AG08396 (cell line): ENCODE data around the gene MIER1.
"Not testable (repeated sequence)": the region's sequence is repeated elsewhere in the genome, so short reads cannot be mapped to it uniquely, and the experiment has no call there.

Source experiments
- DNase-seq: peaks from one replicate; pipeline ENCODE4 v3.0.0; 2012; ENCODE audit warnings: low spot score, mixed read lengths

The MIER1 gene

DNA sequence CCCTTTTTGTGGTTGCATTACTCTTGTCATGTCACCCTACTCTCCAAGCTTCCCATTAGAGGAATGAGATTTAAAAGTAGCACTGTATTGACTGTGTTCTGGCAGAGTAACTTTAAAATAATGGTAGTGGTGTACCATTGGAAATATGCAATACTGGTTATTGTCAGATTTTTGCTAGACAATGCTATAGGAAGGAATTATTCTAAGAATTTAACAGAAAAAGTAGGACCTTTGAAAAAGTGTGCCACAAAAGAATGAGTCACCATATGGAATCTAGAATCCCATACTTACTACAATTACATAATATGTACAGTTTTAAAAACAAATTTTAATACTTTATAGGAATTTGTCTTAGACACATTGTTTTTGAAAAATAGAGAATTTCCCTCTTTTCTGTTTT is 13.8 kb downstream of the MIER1 start:
- no peak for DNase-seq

DNA sequence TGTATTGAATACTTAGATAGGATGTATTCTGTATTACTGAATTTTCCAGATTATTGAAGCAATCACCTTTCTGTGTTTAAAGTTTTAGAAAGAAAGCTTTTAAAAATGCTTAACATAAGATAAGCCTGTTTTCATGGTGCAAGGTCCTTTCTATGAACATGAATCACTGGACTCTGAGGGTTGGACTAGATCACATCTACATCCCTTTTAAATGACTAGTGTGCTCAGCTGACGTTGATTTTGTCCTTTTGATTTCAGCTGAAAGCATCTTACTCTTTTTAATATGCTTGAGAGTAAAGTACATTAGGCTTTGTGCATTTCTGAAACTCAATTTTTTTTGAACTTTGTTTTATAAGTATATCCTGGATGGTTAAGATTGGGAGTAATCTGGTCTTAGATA is 16.2 kb downstream of the MIER1 start:
- no peak for DNase-seq

DNA sequence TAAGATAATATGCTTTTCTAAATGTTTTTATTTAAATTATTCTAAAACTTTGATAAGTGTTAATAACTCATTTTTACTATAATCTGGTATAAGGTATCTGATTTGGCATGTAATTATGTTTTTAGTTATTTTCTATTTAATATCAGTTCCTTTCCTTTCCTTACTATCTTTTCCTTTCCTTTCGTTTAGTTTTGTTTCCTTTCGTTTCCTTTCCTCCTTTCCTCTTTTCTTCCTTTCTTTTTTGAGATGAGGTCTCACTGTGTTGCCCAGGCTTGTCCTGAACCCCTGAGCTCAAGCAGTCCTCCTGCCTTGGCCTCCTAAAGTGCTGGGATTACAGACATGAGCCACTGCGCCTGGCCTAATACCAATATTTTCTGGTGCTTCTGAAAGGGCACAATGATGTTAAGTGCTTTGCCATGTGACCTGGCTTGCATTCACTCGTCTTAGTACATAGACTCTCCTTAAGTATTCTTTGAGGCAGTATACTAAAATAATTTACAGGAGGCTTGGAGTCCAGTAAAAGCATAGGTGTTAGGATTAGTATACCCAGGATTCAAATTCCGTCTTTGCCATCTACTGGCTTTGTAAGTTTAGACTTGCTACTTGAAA is 18.7 kb downstream of the MIER1 start:
- DNase-seq = no peak

DNA sequence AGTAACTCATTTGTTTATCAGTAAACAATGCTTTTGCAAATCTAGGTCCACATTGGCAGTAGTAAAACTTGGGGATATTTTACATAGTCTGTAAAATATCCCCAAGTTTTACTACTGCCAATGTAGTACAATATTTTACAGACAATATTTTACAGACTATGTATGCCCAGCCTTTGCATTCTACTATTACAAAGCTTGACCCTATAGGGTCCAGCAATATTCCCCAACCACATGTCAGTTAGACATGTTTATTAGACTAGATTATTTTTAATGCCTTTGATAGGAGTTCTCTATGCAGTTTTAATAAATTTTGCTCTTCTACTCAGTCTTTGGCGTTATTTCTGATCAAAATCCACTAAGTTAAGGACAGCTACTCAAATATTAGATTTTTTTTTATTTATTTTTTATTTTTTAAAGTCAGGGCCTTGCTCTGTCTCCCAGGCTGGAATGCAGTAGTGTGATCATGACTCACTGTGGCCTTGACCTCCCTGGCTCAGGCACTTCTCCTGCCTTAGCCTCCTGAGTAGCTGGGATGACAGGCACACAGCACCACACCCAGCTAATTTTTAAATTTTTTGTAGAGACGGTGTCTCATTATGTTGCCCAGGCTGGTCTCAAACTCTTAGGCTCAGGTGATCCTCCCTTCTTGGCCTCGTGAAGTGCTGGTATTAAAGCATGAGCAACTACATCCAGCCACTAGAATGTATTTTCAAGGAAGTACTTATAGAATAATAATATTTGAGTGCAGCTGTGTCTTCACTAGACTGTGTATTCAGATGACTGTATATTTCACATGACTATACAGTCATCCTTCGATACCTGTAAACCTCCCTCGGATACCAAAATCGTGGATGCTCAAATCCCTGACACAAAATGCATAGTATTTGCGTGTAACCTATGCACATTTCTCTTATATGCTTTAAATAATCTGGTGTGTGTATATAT is 19.8 kb downstream of the MIER1 start:
- no peak for DNase-seq

DNA sequence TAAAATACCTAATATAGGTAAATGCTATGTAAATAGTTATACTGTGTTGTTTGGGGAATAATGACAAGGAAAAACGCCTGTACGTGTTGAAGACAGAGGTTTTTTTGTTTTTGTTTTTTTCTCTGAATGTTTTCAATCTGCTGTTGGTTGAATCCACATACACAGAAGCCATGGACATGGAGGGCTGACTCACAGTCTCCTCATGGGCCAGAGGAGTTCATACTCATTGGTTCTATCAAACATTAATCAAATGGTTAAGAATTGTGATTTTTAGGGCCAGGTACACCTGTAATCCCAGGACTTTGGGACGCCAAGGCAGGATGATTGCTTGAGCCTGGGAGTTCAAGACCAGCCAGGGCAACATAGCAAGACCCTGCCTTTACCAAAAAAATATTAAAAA is 20.5 kb downstream of the MIER1 start:
- DNase-seq = no peak

DNA sequence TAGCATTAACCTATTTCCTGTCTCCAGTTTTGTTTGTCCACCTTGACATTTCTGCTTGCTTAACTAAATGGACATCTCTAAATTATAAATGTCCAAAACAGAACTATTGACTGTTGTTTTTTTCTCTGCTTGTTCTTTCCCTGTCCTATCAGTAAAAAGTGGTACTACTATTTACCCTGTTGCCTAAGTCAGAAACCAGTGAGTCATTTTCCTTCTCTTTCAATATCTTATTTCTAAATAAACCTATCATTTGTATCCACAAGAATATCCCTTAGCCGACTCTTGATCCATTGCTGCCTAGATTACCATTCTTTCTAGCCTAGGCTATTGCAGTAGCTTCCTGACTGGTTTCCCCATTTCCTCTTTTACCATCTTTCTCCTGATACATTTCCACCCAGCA is 22.5 kb downstream of the MIER1 start:
- no peak for DNase-seq

DNA sequence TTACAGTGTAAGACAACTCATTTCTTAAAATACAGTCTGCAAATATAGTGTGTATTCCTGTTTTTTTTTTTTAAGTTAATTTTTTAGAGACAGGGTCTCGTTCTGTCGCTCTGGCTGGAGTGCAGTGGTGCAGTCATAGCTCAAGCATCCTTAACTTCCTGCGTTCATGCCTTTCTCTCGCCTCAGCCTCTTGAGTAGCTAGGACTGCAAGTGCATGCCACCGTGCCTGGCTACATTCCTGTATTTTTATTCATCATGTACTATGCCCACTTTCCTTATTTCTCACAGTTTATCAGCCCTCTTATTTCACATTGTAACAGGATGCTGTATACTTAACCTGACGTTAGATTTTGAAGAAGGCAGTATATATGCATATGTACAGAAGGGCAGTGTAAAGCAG is 26.7 kb downstream of the MIER1 start:
- DNase-seq = no peak

DNA sequence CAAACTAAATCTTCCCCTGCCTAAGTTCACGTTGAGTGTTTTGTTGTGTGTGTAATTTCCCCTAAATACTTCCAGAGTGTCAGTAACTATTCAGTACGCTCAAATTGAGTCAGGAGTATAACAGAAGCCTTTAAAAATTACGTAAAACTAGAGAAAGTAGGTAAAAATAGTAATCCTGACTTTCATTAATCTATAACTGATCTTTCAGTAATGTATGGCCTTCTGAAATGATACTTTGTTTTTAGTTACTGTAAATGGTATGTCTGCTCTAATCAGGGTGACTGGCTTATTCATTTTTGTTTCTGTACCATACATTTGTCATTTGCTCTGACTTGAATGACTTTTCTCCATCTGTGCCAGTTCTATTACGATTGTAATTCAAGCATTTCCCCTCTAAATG is 29.4 kb downstream of the MIER1 start:
- no peak for DNase-seq

DNA sequence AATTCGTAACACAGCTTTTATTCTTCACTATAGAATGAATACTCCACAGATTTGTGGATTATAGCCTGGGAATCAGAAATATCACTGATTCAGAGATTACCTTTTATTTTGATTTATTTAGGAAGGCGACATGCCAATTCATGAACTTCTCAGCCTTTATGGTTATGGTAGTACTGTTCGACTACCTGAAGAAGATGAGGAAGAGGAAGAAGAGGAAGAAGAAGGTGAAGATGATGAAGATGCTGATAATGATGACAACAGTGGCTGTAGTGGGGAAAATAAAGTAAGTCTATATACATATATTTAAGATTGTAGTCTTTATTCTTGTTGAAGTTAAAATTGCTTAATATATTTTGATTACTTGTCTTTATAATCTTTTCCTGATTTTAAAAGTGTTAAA is 33.1 kb downstream of the MIER1 start:
- DNase-seq = no peak

DNA sequence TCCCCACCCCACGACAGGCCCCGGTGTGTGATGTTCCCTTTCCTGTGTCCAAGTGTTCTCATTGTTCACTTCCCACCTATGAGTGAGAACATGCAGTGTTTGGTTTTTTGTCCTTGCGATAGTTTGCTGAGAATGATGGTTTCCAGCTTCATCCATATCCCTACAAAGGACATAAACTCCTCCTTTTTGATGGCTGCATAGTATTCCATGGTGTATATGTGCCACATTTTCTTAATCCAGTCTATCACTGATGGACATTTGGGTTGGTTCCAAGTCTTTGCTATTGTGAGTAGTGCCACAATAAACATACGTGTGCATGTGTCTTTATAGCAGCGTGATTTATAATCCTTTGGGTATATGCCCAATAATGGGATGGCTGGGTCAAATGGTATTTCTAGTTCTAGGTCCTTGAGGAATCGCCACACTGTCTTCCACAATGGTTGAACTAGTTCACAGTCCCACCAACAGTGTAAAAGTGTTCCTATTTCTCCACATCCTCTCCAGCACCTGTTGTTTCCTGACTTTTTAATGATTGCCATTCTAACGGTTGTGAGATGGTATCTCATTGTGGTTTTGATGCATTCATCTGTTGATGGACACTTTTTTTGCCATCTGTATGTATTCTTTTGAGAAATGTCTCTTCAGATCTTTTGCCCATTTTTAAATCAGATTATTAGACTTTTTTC is 41.5 kb downstream of the MIER1 start:
- DNase-seq = not testable (repeated sequence)

DNA sequence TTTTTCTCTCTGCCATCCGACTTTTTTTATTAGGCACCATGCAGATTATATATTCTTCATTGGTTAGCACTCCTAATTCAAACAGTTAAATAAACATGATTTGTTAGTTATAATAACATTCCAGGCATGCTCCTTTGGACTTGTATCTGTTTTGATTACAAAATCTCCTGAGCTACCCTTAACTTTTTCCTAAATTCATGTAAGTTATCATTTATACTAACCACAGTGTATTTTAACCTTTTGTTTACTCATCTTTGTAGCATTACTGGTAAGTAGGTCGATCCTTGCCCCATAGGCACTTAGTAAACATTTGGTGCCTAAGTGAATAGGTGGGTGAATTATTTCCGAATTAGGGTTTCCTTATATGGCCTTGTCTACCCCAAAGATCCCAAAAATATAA is 43.8 kb downstream of the MIER1 start:
- no peak for DNase-seq

DNA sequence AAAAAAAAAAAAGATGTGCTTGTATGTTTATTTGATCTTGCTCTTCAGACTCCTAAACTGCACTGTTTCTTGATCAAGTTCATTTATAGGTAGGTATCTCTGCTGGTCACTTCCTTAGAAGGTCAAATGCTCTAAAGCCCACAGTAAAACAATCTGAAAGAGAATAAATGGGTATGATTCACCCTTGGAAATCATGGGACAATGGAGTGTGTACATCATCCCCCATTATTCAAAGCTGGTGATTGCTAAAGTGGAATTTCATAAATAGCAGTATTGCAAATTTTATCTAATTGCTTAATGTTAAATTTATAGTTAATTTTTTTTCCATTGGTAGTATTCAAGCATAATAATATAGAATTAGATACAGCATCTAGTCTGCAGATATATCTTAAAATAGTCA is 53.4 kb downstream of the MIER1 start:
- DNase-seq = no peak

DNA sequence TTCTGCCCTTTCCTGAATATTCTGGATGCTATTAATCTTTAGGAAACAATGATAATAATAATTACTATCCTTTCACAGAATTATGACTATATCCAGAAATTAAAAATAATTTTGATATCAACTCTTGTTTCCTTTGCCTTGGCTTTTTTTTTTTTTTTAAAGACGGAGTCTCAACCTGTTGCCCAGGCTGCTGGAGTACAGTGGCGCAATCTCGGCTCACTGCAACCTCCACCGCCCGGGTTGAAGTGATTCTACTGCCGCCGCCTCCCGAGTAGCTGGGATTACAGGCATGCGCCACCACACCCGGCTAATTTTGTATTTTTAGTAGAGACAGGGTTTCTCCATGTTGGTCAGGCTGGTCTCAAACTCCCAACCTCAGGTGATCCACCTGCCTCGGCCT is 54.8 kb downstream of the MIER1 start:
- not testable (repeated sequence) for DNase-seq

DNA sequence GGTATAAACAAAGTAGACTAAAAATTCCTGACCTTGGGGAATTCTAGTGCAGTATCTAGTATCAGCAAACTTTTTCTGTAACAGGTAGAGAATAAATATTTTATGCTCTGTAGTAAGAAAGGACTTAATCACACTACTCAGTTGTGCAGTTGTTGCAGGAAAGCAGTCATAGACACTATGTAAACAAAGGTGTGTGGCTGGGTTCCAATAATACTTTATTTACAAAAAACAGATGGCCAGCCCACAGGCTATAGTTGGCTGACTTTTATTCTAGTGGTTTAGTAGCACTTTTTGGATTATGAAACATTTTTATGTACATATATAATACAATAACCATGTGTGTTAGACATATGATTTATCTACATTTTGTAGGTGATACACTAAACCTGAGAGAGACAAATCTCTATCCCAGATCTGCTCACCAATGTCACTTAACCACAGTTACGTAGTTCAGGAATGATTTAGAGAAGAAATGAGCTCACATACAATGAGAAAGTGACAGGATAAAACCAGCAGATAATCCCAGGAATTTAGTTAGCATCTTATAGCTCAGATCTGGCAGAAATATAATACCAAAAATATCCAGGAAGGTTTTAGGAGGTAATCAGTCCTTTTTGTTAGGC is 56.1 kb downstream of the MIER1 start:
- DNase-seq = no peak

DNA sequence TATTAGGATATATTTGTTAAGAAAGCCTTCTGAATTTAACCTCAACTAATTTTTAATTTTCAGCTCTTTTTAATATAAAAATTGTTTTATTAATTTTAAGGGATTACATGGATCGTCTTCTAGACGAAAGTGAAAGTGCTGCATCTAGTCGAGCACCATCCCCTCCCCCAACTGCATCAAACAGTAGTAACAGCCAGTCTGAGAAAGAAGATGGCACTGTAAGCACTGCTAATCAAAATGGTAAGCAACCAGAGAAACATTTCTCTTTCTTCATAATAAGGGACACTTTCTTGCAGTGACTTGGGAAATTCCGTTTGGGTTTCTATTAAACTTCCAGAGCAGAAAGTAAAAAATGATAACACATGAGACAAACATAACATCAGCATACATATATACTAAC is 56.9 kb downstream of the MIER1 start:
- DNase-seq = peak; percentile 6

DNA sequence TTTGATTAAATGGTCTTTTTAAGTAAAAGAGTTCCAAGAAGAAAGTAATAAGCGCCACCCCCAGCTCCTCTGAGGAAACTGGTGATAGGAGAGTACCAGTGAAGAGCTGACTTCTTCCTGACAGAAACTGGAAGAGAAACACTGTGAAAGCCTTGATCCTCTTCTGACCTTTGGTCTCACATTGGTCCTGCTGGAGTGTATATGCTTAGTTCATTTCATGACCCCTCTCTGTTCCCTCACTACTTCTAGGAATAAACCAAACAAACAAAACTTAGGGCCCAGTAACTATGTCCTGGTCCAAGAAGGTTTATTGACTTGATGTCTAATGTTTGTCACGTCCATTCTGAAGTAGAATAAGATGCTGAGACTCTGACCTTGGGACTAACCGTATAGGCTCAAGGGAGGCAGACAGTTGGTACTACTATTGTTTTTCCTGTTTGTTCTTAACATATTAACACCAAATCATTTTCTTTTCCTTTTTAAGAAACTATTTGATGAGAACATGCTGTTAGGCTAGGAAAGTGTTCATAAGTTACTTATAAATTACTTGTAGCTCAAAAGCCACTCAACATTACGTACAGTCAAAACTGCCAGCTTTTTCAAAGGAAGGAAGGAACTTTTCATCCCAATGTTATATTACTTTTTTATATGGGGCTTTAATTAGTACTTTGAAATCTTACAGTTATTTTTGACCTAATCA is 57.9 kb downstream of the MIER1 start:
- DNase-seq = no peak

DNA sequence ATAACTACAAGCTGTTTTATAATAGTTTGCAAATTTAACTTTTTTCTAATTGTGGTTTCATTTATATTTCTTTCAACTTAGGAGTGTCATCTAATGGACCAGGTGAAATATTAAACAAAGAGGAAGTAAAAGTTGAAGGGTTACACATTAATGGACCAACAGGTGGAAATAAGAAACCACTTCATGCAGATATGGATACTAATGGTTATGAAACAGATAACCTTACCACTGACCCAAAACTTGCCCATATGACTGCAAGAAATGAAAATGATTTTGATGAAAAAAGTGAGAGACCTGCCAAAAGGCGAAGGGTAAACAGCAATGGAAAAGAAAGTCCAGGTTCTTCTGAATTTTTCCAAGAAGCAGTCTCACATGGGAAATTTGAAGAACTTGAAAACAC is 59.7 kb downstream of the MIER1 start:
- no peak for DNase-seq

DNA sequence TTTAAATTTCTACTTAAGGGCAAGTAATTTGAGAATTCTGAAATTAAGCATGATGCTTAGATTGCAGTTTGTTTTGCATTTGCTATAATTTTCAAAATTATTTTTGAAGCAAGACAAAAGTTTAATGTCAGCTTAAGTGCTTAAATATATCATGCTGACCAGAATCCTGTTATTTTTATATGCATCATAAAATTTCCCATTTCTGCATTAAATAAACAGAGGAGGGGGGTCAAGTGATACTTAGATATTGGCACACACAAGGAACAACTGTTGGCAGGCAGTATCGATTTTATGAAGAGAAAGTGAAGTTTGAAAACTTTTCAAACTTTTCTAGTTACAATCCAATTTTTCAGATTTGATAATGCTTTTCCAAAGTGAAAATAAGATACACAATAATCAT is 61.0 kb downstream of the MIER1 start:
- DNase-seq = no peak

DNA sequence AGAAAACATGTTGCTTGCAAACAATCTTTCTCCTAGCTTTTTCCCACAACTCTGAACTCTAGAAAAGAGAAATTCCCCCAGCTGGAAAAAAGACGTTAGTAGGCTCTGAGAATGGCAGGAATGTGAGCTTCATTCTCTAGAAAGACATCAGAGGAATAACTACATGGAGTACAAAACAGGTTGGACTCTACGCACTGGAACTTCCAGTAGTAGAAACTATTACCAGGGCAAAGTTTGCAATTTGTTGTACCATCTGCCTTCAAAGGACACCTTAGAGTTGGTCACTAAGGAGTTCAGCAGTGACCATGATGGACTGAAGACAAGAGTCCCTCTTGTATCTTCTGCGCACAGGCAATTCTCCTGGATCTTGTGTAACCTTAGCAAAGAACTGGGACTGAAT is 68.3 kb downstream of the MIER1 start:
- DNase-seq = no peak

DNA sequence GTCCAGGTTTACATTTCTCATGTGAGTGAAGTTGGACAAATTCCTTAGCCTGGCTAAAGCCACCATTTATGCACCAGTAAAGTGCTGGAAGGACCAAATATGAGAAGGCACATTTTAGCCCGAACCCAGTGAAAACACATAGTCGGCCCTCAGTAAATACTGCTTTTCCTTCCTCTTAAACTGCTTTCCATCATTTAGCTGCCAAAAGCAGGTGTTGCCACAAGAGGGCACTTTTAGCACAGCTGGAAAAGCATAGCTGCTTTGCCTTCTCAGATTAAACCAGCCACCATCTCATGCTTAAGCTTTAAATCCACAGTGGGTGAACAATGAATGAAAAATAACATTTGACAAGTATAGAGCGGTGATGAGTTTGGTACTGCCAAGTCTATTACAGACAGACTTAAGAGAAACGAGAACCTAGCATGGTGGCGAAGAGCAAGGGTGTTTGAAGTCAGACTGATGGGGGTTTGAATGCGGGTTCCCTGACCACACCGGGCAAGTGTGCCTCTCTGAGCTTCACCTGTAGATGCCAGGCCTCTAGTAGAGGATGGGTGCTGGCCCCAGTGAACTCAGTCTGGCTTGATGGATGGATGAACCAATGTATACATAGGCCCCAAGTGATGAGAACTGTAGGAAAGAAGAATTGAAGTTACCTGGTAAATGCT is 71.4 kb downstream of the MIER1 start:
- peak; percentile 46 for DNase-seq

DNA sequence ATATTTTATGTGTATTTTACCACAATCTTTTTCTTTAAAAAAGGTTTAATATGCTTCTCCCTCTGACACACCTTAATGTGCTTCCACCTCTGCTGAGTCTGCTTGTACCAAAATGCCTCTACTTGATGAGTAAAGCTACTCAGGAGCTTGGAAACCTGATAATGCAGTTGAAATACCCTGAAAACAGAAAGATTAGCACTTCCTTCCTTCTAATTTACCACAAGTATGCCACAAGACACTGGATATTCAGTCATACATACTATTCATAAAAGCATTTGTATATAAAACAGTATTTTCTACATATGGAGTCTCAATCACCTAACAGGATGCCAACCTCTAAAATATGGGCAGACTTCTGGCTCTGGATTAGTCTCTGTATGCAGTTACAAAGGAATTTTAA is 74.2 kb downstream of the MIER1 start:
- no peak for DNase-seq
